Cardiac fibroblast (primary cell): ENCODE data around the gene LALBA.

Experiments
- DNase-seq, 2 donors: peaks; one replicate each; pipeline versions ENCODE4 v3.0.0 to v3.0.0-alpha.2; 2010; ENCODE audit warnings: low read depth in 2 of 2
- H3K4me3 ChIP-seq, 2 donors: replicated peaks in 1 of 2; 1 replicate in 1 of 2; 2 replicates in 1 of 2; pipeline ENCODE4 v1.5.1; 2011; ENCODE audit warnings: low read depth in 2 of 2, low read length in 2 of 2, mild to moderate bottlenecking in 2 of 2, moderate library complexity in 1 of 2
- CTCF ChIP-seq: IDR thresholded peaks from one replicate; pipeline ENCODE4 v1.5.1; 2011; ENCODE audit warnings: low read depth, mild to moderate bottlenecking, low read length, inconsistent platforms

The LALBA gene

GRCh38 chr12:48600552-48600951 is 30.7 kb upstream of the LALBA start:
- no peak overlapping the region for H3K4me3 ChIP-seq
- no peak for DNase-seq
- TF ChIP-seq CTCF = no peak

- TF ChIP-seq CTCF = no peak
Measured at GRCh38 chr12:48592591-48593086, 22.8 kb upstream of the LALBA start.

GRCh38 chr12:48586361-48586760 is 16.5 kb upstream of the LALBA start:
- no peak for DNase-seq
- H3K4me3 ChIP-seq = no peak overlapping the region
- no peak for TF ChIP-seq CTCF

More at GRCh38 chr12:48592591-48593086, 22.8 kb upstream of the LALBA start:
- DNase-seq = no peak
- no peak overlapping the region for H3K4me3 ChIP-seq

GRCh38 chr12:48583728-48584127 is 13.9 kb upstream of the LALBA start:
- no peak overlapping the region for H3K4me3 ChIP-seq
- no peak for DNase-seq
- no peak for TF ChIP-seq CTCF

GRCh38 chr12:48580831-48581230 is 11.0 kb upstream of the LALBA start:
- TF ChIP-seq CTCF = no peak
- no peak for DNase-seq
- H3K4me3 ChIP-seq = no peak overlapping the region

- DNase-seq = peak; percentile 5 to 24
- TF ChIP-seq CTCF = no peak
- H3K4me3 ChIP-seq = no peak overlapping the region
Measured at GRCh38 chr12:48572326-48572725, 2.5 kb upstream of the LALBA start.

- no peak overlapping the region for H3K4me3 ChIP-seq
- no peak for DNase-seq
- no peak for TF ChIP-seq CTCF
Measured at GRCh38 chr12:48567731-48568130, 2.1 kb downstream of the LALBA start.
